Motor neuron (in vitro differentiated cells): ENCODE measurements around the gene GRK5. TPM values are rescaled to one million over a fixed set of nuclear protein-coding genes. Genes with fewer than 3 reads are reported as not detected.

ENCODE experiments used
- ATAC-seq, 8 experiments: fragments of 200-7000 bp; cut with Tn5 transposase; replicated peaks in 6 of 8; 2 replicates each; pipeline ENCODE4 v1.8.0; 2021; ENCODE audit warnings: mild to moderate bottlenecking in 8 of 8, moderate library complexity in 8 of 8
- H3K27ac ChIP-seq, 2 donors: fragments of 250-450 bp; sonication (Bioruptor Pico); 2 replicates each; pipeline ENCODE4 v1.9.0; 2021; ENCODE audit warnings: antibody characterized with exemption in 2 of 2, mild to moderate bottlenecking in 2 of 2, moderate library complexity in 1 of 2
- H3K4me1 ChIP-seq, 2 donors: fragments of 250-450 bp; sonication (Bioruptor Pico); replicated peaks in 1 of 2; 2 replicates each; pipeline ENCODE4 v1.6.1; 2021; ENCODE audit warnings: antibody characterized with exemption in 2 of 2, mild to moderate bottlenecking in 2 of 2, moderate library complexity in 1 of 2
- H3K4me3 ChIP-seq, 5 donors: fragments of 250-450 bp; sonication (Bioruptor Pico); 2 replicates each; pipeline ENCODE4 v1.9.0; 2021; ENCODE audit warnings: antibody characterized with exemption in 5 of 5, mild to moderate bottlenecking in 5 of 5, moderate library complexity in 4 of 5
- WGBS, 10 experiments: fragments of 450-650 bp; shearing (Covaris generic); methylation state at CpG; one replicate each; pipeline ENCODE4 v1.0.0; 2022; 5-methylcytosine and 5-hydroxymethylcytosine counted together
- in situ Hi-C, 9 experiments: fragments of 400-800 bp; cut with MboI; loops; one replicate each; pipeline ENCODE4 v1.15.0; 2021; ENCODE audit warnings: low sequenced_read_pairs in 9 of 9, low pct_unique_long_range_greater_than_20kb in 2 of 9; ENCODE audit not compliant: unreplicated experiment in 9 of 9
- total RNA-seq, 8 experiments: library from RNA; unstranded; fragments of 300-600 nt; gene quantifications; 2 replicates each; pipeline versions ENCODE4 v1.2.3 to v1.2.4, GENCODE V29; 2022

Gene GRK5
- total RNA-seq, 8 experiments from 2014 or later, result 4.0 to 27.2 (median 11.1) TPM

GRCh38 chr10:119412244-119413092, 205.1 kb downstream of the GRK5 start:
- 51 to 74% (median 69%) methylated on average over 7 of the region's 31 CpGs; no CpG with 5 or more reads in 7 of the 10 experiments for WGBS, 10 experiments
- ATAC-seq, result peak; percentile 21 to 90 (median 66)
- in situ Hi-C loops, result loop anchor here in 7 of 9 experiments (25.0 kb wide), 2 partner anchors 200 to 225 kb away; partner anchors contain the start of genes GRK5 (in 6 of the 7) and PRDX3 (in 1 of the 7)
- no peak overlapping the region for H3K4me3 ChIP-seq
- H3K4me1 ChIP-seq, result peaks cover 47 to 58% of the 10 kb centered on the region in 2 donors
- peak overlapping the region; percentile 34 to 47 for H3K27ac ChIP-seq

- peaks cover 50 to 58% of the 10 kb centered on the region in 2 donors for H3K4me1 ChIP-seq
- ATAC-seq, result peak in 3 of 8 experiments; percentile 3 to 37 (median 11)
Observed at GRCh38 chr10:119413093-119413453, 205.7 kb downstream of the GRK5 start.

DNA sequence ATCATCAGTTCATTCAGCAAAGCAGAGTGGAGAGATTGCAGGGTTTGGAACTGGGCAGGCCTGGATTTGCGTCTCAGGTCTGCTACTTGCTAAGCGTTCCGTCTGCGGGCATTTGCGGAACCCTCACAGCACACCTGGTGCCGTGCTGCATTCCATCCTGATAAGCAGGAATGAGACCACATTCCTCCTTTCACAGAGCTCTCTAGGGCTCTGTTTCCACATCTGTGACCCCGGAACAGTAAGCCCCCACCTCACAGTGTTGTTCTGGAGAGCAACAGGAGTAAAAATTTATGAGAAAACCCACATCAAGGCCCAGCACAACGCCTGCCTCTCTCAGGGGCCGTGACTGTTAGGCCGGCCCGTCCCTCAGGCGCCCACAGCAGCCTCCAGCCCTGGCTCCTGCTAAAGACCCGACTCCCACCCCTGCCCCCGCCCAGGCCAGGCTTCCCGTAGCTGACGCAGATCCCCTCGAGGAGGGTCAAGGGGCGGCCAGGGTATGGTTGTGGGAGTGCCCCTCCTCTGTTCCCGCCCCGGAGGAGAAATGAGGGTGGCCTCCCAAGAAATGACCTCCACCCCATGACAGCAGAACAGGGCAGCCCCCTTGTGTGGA, 206.2 kb downstream of the GRK5 start:
- Histone ChIP-seq H3K4me3 (no peak overlapping the region), H3K27ac (peak overlapping the region; percentile 34 to 47), H3K4me1 (peaks cover 50 to 58% of the 10 kb centered on the region in 2 donors)
- WGBS, 10 experiments, result 60 to 94% (median 80%) methylated on average over 1 to 6 of the region's 20 CpGs; no CpG with 5 or more reads in 6 of the 10 experiments
- ATAC-seq, result peak in 4 of 8 experiments; percentile 5 to 66 (median 16)
- in situ Hi-C loops, result loop anchor here in 7 of 9 experiments (25.0 kb wide), 2 partner anchors 201 to 226 kb away; partner anchors contain the start of genes GRK5 (in 6 of the 7) and PRDX3 (in 1 of the 7)

More at GRCh38 chr10:119413093-119413453, 205.7 kb downstream of the GRK5 start:
- H3K4me3 ChIP-seq, result no peak overlapping the region
- peak overlapping the region; percentile 34 to 47 for H3K27ac ChIP-seq
- 47 to 96% (median 89%) methylated on average over 2 to 7 of the region's 9 CpGs; no CpG with 5 or more reads in 2 of the 10 experiments for WGBS, 10 experiments
- in situ Hi-C loops, result loop anchor here in 7 of 9 experiments (25.0 kb wide), 2 partner anchors 201 to 226 kb away; partner anchors contain the start of genes GRK5 (in 6 of the 7) and PRDX3 (in 1 of the 7)

GRCh38 chr10:119414081-119414611, 206.8 kb downstream of the GRK5 start:
- ATAC-seq, result peak in 6 of 8 experiments; percentile 3 to 30 (median 18)
- Histone ChIP-seq H3K27ac (peak overlapping the region; percentile 34 to 47), H3K4me3 (no peak overlapping the region), H3K4me1 (peaks cover 46 to 55% of the 10 kb centered on the region in 2 donors)
- in situ Hi-C loops, result loop anchor here in 7 of 9 experiments (25.0 kb wide), 2 partner anchors 202 to 227 kb away; partner anchors contain the start of genes GRK5 (in 6 of the 7) and PRDX3 (in 1 of the 7)
- 40 to 86% (median 58%) methylated on average over 1 to 9 of the region's 10 CpGs; no CpG with 5 or more reads in 4 of the 10 experiments for whole genome bisulfite sequencing, 10 experiments

GRCh38 chr10:119415121-119415520, 207.8 kb downstream of the GRK5 start:
- in situ Hi-C loops, result loop anchor here in 7 of 9 experiments (25.0 kb wide), 2 partner anchors 203 to 228 kb away; partner anchors contain the start of genes GRK5 (in 6 of the 7) and PRDX3 (in 1 of the 7)
- Histone ChIP-seq H3K27ac (no peak overlapping the region), H3K4me1 (peaks cover 36 to 45% of the 10 kb centered on the region in 2 donors), H3K4me3 (no peak overlapping the region)
- no peak for ATAC-seq
- 61 to 100% (median 93%) methylated on average over 1 to 5 of the region's 6 CpGs; no CpG with 5 or more reads in 2 of the 10 experiments for WGBS, 10 experiments

- WGBS, 10 experiments, result 80 to 100% (median 92%) methylated on average over 1 to 13 of the region's 21 CpGs; no CpG with 5 or more reads in 2 of the 10 experiments
- Histone ChIP-seq H3K27ac (no peak overlapping the region), H3K4me1 (peaks cover 33 to 38% of the 10 kb centered on the region in 2 donors), H3K4me3 (no peak overlapping the region)
- ATAC-seq, result no peak
- in situ Hi-C loops, result loop anchor here in 7 of 9 experiments (25.0 kb wide), 2 partner anchors 204 to 229 kb away; partner anchors contain the start of genes GRK5 (in 6 of the 7) and PRDX3 (in 1 of the 7)
Observed at GRCh38 chr10:119415536-119416503, 208.4 kb downstream of the GRK5 start.

DNA sequence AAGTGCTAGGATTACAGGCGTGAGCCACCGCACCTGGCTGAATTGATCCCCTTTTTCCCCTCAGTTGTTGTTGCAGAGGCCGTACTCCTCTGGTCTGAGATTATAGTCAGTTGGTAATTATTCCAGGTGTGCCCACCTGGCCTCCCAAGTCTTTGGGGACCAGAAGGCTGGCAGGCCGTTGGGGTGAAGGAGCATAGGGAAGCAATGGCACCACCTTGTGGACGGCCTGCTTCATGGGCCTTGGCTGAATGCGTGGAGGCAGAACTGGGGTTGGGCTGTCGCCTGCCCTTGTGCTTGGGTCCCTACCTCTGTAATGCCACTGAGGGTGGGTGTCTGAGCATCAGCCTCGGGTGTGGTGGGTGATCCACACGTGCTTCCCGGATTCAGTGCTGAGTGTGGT, 209.5 kb downstream of the GRK5 start:
- in situ Hi-C loops, result loop anchor here in 7 of 9 experiments (25.0 kb wide), 2 partner anchors 205 to 230 kb away; partner anchors contain the start of genes GRK5 (in 6 of the 7) and PRDX3 (in 1 of the 7)
- peak in 4 of 8 experiments; percentile 14 to 78 (median 33) for ATAC-seq
- 37 to 79% (median 60%) methylated on average over 1 to 6 of the region's 10 CpGs; no CpG with 5 or more reads in 7 of the 10 experiments for WGBS, 10 experiments

GRCh38 chr10:119417852-119418251, 210.5 kb downstream of the GRK5 start:
- in situ Hi-C loops, result loop anchor here in 7 of 9 experiments (25.0 kb wide), 2 partner anchors 206 to 231 kb away; partner anchors contain the start of genes GRK5 (in 6 of the 7) and PRDX3 (in 1 of the 7)
- ATAC-seq, result peak in 1 of 8 experiments; percentile 26
- Histone ChIP-seq H3K4me3 (no peak overlapping the region), H3K4me1 (peaks cover 39 to 40% of the 10 kb centered on the region in 2 donors), H3K27ac (no peak overlapping the region)
- WGBS, 10 experiments, result 67 to 100% (median 92%) methylated on average over 1 to 5 of the region's 9 CpGs; no CpG with 5 or more reads in 4 of the 10 experiments

More for the DNA sequence above, 209.5 kb downstream of the GRK5 start:
- H3K27ac ChIP-seq, result no peak overlapping the region
- H3K4me3 ChIP-seq, result no peak overlapping the region
- peaks cover 40 to 42% of the 10 kb centered on the region in 2 donors for H3K4me1 ChIP-seq

GRCh38 chr10:119418362-119418761, 211.0 kb downstream of the GRK5 start:
- peak in 2 of 8 experiments; percentile 2 to 12 for ATAC-seq
- in situ Hi-C loops, result loop anchor here in 7 of 9 experiments (25.0 kb wide), 2 partner anchors 206 to 231 kb away; partner anchors contain the start of genes GRK5 (in 6 of the 7) and PRDX3 (in 1 of the 7)

GRCh38 chr10:119419931-119420330, 212.6 kb downstream of the GRK5 start:
- whole genome bisulfite sequencing, 10 experiments, result 89 to 100% (median 100%) methylated on average over 1 of the region's 2 CpGs; no CpG with 5 or more reads in 7 of the 10 experiments
- peaks cover 22% of the 10 kb centered on the region in 2 donors for H3K4me1 ChIP-seq
- in situ Hi-C loops, result loop anchor here in 7 of 9 experiments (25.0 kb wide), 2 partner anchors 208 to 233 kb away; partner anchors contain the start of genes GRK5 (in 6 of the 7) and PRDX3 (in 1 of the 7)
- no peak overlapping the region for H3K27ac ChIP-seq
- ATAC-seq, result no peak
- H3K4me3 ChIP-seq, result no peak overlapping the region

More at GRCh38 chr10:119418362-119418761, 211.0 kb downstream of the GRK5 start:
- no peak overlapping the region for H3K27ac ChIP-seq
- H3K4me1 ChIP-seq, result peaks cover 34 to 35% of the 10 kb centered on the region in 2 donors
- 60 to 89% (median 67%) methylated on average over 1 to 3 of the region's 4 CpGs; no CpG with 5 or more reads in 7 of the 10 experiments for WGBS, 10 experiments
- no peak overlapping the region for H3K4me3 ChIP-seq
